Astrocyte (in vitro differentiated cells and primary cell): Measurements from ENCODE around the gene SP3. TPM values are rescaled to one million over a fixed set of nuclear protein-coding genes. Genes with fewer than 3 reads are reported as not detected.

Source experiments
- DNase-seq: peaks from one replicate; pipeline ENCODE4 v3.0.0-alpha.2; 2010; ENCODE audit warnings: low read depth
- FAIRE-seq: peaks from 2 replicates; lab custom pipeline; 2011; peaks lifted over from hg19 to GRCh38; lab: Jason Lieb, UNC
- H2AFZ ChIP-seq: 2 replicates; pipeline ENCODE4 v1.6.0; 2012; ENCODE audit warnings: low read depth, low read length, inconsistent platforms
- H3K27ac ChIP-seq: 2 replicates; pipeline ENCODE4 v1.5.1; 2011; ENCODE audit warnings: low read depth, low read length, inconsistent platforms
- H3K27me3 ChIP-seq: 2 replicates; pipeline ENCODE4 v1.6.0; 2011; ENCODE audit warnings: low read length, inconsistent platforms; ENCODE audit not compliant: insufficient read depth
- H3K36me3 ChIP-seq: 2 replicates; pipeline ENCODE4 v1.5.1; 2011; ENCODE audit warnings: low read length, inconsistent platforms; ENCODE audit not compliant: insufficient read depth
- H3K4me1 ChIP-seq: 2 replicates; pipeline ENCODE4 v1.5.1; 2011; ENCODE audit warnings: low read length, inconsistent platforms; ENCODE audit not compliant: insufficient read depth
- H3K4me2 ChIP-seq: 2 replicates; pipeline ENCODE4 v1.6.0; 2012; ENCODE audit warnings: low read length, inconsistent platforms
- H3K4me3 ChIP-seq: 2 replicates; pipeline ENCODE4 v1.5.1; 2011; ENCODE audit warnings: low read depth, mild to moderate bottlenecking, low read length, inconsistent platforms; ENCODE audit not compliant: insufficient read depth
- H3K79me2 ChIP-seq: 2 replicates; pipeline ENCODE4 v1.6.0; 2012; ENCODE audit warnings: mild to moderate bottlenecking, low read length, inconsistent platforms; ENCODE audit not compliant: insufficient read depth
- H3K9ac ChIP-seq: 2 replicates; pipeline ENCODE4 v1.6.0; 2012; ENCODE audit warnings: mild to moderate bottlenecking, low read length, inconsistent platforms
- H3K9me3 ChIP-seq: 2 replicates; pipeline ENCODE4 v1.5.1; 2012; ENCODE audit warnings: low read depth, mild to moderate bottlenecking, low read length, inconsistent platforms; ENCODE audit not compliant: insufficient read depth
- H4K20me1 ChIP-seq: 2 replicates; pipeline ENCODE4 v1.6.0; 2012; ENCODE audit warnings: low read length, inconsistent platforms; ENCODE audit not compliant: insufficient read depth
- H3K27ac Mint-ChIP-seq: one replicate; pipeline ENCODE4 v1.8.0; 2021; ENCODE audit warnings: mild to moderate bottlenecking, mixed read lengths; ENCODE audit not compliant: unreplicated experiment
- H3K27me3 Mint-ChIP-seq: one replicate; pipeline ENCODE4 v1.8.0; 2021; ENCODE audit warnings: low read depth, mixed read lengths; ENCODE audit not compliant: unreplicated experiment
- H3K36me3 Mint-ChIP-seq: one replicate; pipeline ENCODE4 v1.8.0; 2021; ENCODE audit warnings: low read depth, mixed read lengths; ENCODE audit not compliant: unreplicated experiment
- H3K4me1 Mint-ChIP-seq: one replicate; pipeline ENCODE4 v1.8.0; 2021; ENCODE audit warnings: low read depth, mixed read lengths; ENCODE audit not compliant: unreplicated experiment
- H3K4me3 Mint-ChIP-seq: one replicate; pipeline ENCODE4 v1.8.0; 2021; ENCODE audit warnings: mild to moderate bottlenecking, moderate library complexity, mixed read lengths; ENCODE audit not compliant: unreplicated experiment
- H3K9me3 Mint-ChIP-seq: one replicate; pipeline ENCODE4 v1.8.0; 2021; ENCODE audit warnings: mild to moderate bottlenecking, mixed read lengths; ENCODE audit not compliant: unreplicated experiment
- CTCF ChIP-seq: IDR thresholded peaks from 2 replicates; pipeline ENCODE4 v1.5.1; 2011; ENCODE audit warnings: low read depth, mild to moderate bottlenecking, inconsistent platforms, low read length, moderate library complexity; ENCODE audit not compliant: insufficient read depth
- EZH2 ChIP-seq: IDR thresholded peaks from 2 replicates; pipeline ENCODE4 v1.6.1; 2012; ENCODE audit warnings: mild to moderate bottlenecking, low read length, inconsistent platforms; ENCODE audit not compliant: insufficient read depth
- total RNA-seq: library from RNA; stranded (reverse); gene quantifications from 2 replicates; pipeline ENCODE4 v1.2.1, GENCODE V29; 2021

SP3 gene
- total RNA-seq, 1 donor from 2014 or later: 59.6 TPM

- no peaks in the 10 kb centered on the region for H3K9me3 ChIP-seq
- Mint-ChIP-seq H3K4me3 (no peak overlapping the region), H3K27me3 (peaks cover 8% of the 10 kb centered on the region), H3K4me1 (no peaks in the 10 kb centered on the region), H3K36me3 (peaks cover 5% of the 10 kb centered on the region), H3K27ac (no peak overlapping the region), H3K9me3 (no peaks in the 10 kb centered on the region)
- TF ChIP-seq CTCF (no peak), EZH2 (no peak)
- no peak for DNase-seq
- H3K79me2 ChIP-seq: no peaks in the 10 kb centered on the region
- H4K20me1 ChIP-seq: no peaks in the 10 kb centered on the region
- peaks cover 6% of the 10 kb centered on the region for H3K4me1 ChIP-seq
- no peak for FAIRE-seq
- no peak overlapping the region for H2AFZ ChIP-seq
- H3K27me3 ChIP-seq: no peaks in the 10 kb centered on the region
- no peak overlapping the region for H3K4me2 ChIP-seq
- no peak overlapping the region for H3K4me3 ChIP-seq
- H3K36me3 ChIP-seq: no peaks in the 10 kb centered on the region
- H3K9ac ChIP-seq: no peak overlapping the region
- no peak overlapping the region for H3K27ac ChIP-seq
Observed at GRCh38 chr2:173989160-173989883, 24.1 kb upstream of the SP3 start.

GRCh38 chr2:173986805-173987204 lies 21.6 kb upstream of the SP3 start:
- H3K4me1 Mint-ChIP-seq: peaks cover 5% of the 10 kb centered on the region
- FAIRE-seq: no peak
- peaks cover 18% of the 10 kb centered on the region for H3K4me1 ChIP-seq
- no peak for DNase-seq
- no peak overlapping the region for H2AFZ ChIP-seq
- peaks cover 7% of the 10 kb centered on the region for H3K27me3 Mint-ChIP-seq
- no peaks in the 10 kb centered on the region for H4K20me1 ChIP-seq
- no peak overlapping the region for H3K27ac ChIP-seq
- H3K36me3 Mint-ChIP-seq: peaks cover 5% of the 10 kb centered on the region
- H3K79me2 ChIP-seq: no peaks in the 10 kb centered on the region
- no peak overlapping the region for H3K4me2 ChIP-seq
- no peaks in the 10 kb centered on the region for H3K36me3 ChIP-seq
- H3K4me3 ChIP-seq: no peak overlapping the region
- no peaks in the 10 kb centered on the region for H3K9me3 Mint-ChIP-seq
- H3K4me3 Mint-ChIP-seq: no peak overlapping the region
- H3K27me3 ChIP-seq: no peaks in the 10 kb centered on the region
- no peaks in the 10 kb centered on the region for H3K9me3 ChIP-seq
- no peak for TF ChIP-seq CTCF
- no peak for TF ChIP-seq EZH2
- H3K27ac Mint-ChIP-seq: no peak overlapping the region
- no peak overlapping the region for H3K9ac ChIP-seq

- no peak overlapping the region for H3K4me3 Mint-ChIP-seq
- peaks cover 12% of the 10 kb centered on the region for H3K4me1 ChIP-seq
- no peak overlapping the region for H2AFZ ChIP-seq
- H3K4me2 ChIP-seq: no peak overlapping the region
- no peak for FAIRE-seq
- no peaks in the 10 kb centered on the region for H3K36me3 ChIP-seq
- no peaks in the 10 kb centered on the region for H3K9me3 Mint-ChIP-seq
- H3K79me2 ChIP-seq: no peaks in the 10 kb centered on the region
- no peaks in the 10 kb centered on the region for H3K9me3 ChIP-seq
- H4K20me1 ChIP-seq: no peaks in the 10 kb centered on the region
- no peak overlapping the region for H3K9ac ChIP-seq
- TF ChIP-seq CTCF (no peak), EZH2 (no peak)
- peaks cover 3% of the 10 kb centered on the region for H3K36me3 Mint-ChIP-seq
- H3K27ac ChIP-seq: no peak overlapping the region
- no peak overlapping the region for H3K4me3 ChIP-seq
- no peaks in the 10 kb centered on the region for H3K27me3 ChIP-seq
- H3K27ac Mint-ChIP-seq: no peak overlapping the region
- peaks cover under 1% of the 10 kb centered on the region for H3K27me3 Mint-ChIP-seq
- H3K4me1 Mint-ChIP-seq: peaks cover 5% of the 10 kb centered on the region
- no peak for DNase-seq
Observed at GRCh38 chr2:173985605-173985992, 20.4 kb upstream of the SP3 start.
